HG03097 (cell line): ENCODE measurements around the gene ADARB2.
"Not testable (repeated sequence)": the region's sequence is repeated elsewhere in the genome, so short reads cannot be mapped to it uniquely, and the experiment has no call there.

Experiments
- ATAC-seq: cut with Tn5 transposase; IDR thresholded peaks from one replicate; pipeline ENCODE4 v1.9.1; 2021; ENCODE audit not compliant: unreplicated experiment, low FRiP score

The ADARB2 gene

GRCh38 chr10:1255600-1256431, 481.5 kb downstream of the ADARB2 start:
- ATAC-seq, result no peak

- no peak for ATAC-seq
These were observed 482.2 kb downstream of the ADARB2 start for GRCh38 chr10:1255118-1255517.

GRCh38 chr10:1253523-1254353, 483.6 kb downstream of the ADARB2 start:
- ATAC-seq, result no peak

GRCh38 chr10:1251769-1252168, 485.6 kb downstream of the ADARB2 start:
- ATAC-seq, result no peak

- no peak for ATAC-seq
These were observed 488.0 kb downstream of the ADARB2 start for GRCh38 chr10:1249142-1249920.

GRCh38 chr10:1248262-1248630, 489.1 kb downstream of the ADARB2 start:
- not testable (repeated sequence) for ATAC-seq

- ATAC-seq, result no peak
These were observed 489.6 kb downstream of the ADARB2 start for GRCh38 chr10:1247598-1248261.

- no peak for ATAC-seq
These were observed 492.8 kb downstream of the ADARB2 start for GRCh38 chr10:1244493-1244892.

GRCh38 chr10:1243486-1244234, 493.7 kb downstream of the ADARB2 start:
- ATAC-seq, result no peak

GRCh38 chr10:1242975-1243374, 494.4 kb downstream of the ADARB2 start:
- no peak for ATAC-seq

GRCh38 chr10:1241973-1242935, 495.1 kb downstream of the ADARB2 start:
- ATAC-seq, result no peak

GRCh38 chr10:1241322-1241890, 495.9 kb downstream of the ADARB2 start:
- no peak for ATAC-seq

- ATAC-seq, result no peak
These were observed 497.0 kb downstream of the ADARB2 start for GRCh38 chr10:1240341-1240775.

- no peak for ATAC-seq
These were observed 504.3 kb downstream of the ADARB2 start for GRCh38 chr10:1233031-1233430.

- no peak for ATAC-seq
These were observed 505.0 kb downstream of the ADARB2 start for GRCh38 chr10:1232164-1232911.

- ATAC-seq, result no peak
These were observed 506.6 kb downstream of the ADARB2 start for GRCh38 chr10:1230592-1231275.

- ATAC-seq, result no peak
These were observed 507.2 kb downstream of the ADARB2 start for GRCh38 chr10:1230138-1230537.
